Breast epithelium (tissue), 4 donors: Measurements from ENCODE around the gene P3H1. TPM values are rescaled to one million over a fixed set of nuclear protein-coding genes. Genes with fewer than 3 reads are reported as not detected.
A peak's percentile ranks its signal among the peaks of the same experiment; 100 is the strongest.

Source experiments
- DNase-seq, 2 donors: peaks; one replicate each; pipeline ENCODE4 v3.0.0-alpha.2; 2019; ENCODE audit warnings: low spot score in 2 of 2
- H3K27ac ChIP-seq, 2 donors: fragments of 200-600 bp; sonication (generic) in 1 of 2; one replicate each; pipeline ENCODE4 v1.5.1; 2016 to 2019; ENCODE audit warnings: mild to moderate bottlenecking in 1 of 2
- H3K27me3 ChIP-seq, 2 donors: fragments of 200-600 bp; sonication (generic) in 1 of 2; one replicate each; pipeline versions ENCODE4 v1.5.1 to v1.6.0; 2017 to 2019; ENCODE audit warnings: control low read depth in 1 of 2, mild to moderate bottlenecking in 1 of 2
- H3K36me3 ChIP-seq: fragments of 200-600 bp; one replicate; pipeline ENCODE4 v1.5.1; 2019
- H3K4me1 ChIP-seq, 2 donors: fragments of 200-600 bp; sonication (generic); one replicate each; pipeline ENCODE4 v1.5.1; 2016 to 2019; ENCODE audit warnings: control low read depth in 1 of 2
- H3K4me3 ChIP-seq, 3 donors: fragments of 200-600 bp; sonication (generic); 1 replicate in 2 of 3; 2 replicates in 1 of 3; pipeline ENCODE4 v1.5.1; 2016 to 2019; ENCODE audit warnings: mild to moderate bottlenecking in 3 of 3, moderate library complexity in 2 of 3
- H3K9me3 ChIP-seq, 2 donors: fragments of 200-600 bp; sonication (generic) in 1 of 2; one replicate each; pipeline ENCODE4 v1.5.1; 2016 to 2019; ENCODE audit warnings: control low read depth in 1 of 2
- CTCF ChIP-seq, 3 donors: fragments of 450-650 bp; IDR thresholded peaks; one replicate each; pipeline ENCODE4 v1.5.1; 2016 to 2017; ENCODE audit warnings: antibody characterized with exemption in 3 of 3, mild to moderate bottlenecking in 3 of 3, moderate library complexity in 3 of 3
- POLR2A ChIP-seq: fragments of 450-650 bp; IDR thresholded peaks from one replicate; pipeline ENCODE4 v1.6.1; 2016; ENCODE audit warnings: antibody characterized with exemption, mild to moderate bottlenecking, moderate library complexity
- POLR2AphosphoS5 ChIP-seq, 3 donors: sonication (generic); formaldehyde crosslinking; IDR thresholded peaks; one replicate each; pipeline ENCODE4 v1.6.1; 2017; ENCODE audit warnings: antibody characterized with exemption in 3 of 3
- intact Hi-C: fragments of 100-400 bp; cut with DNase I; formaldehyde crosslinking; loops from one replicate; pipeline ENCODE4 v1.15.1; 2023; ENCODE audit warnings: low total_unique reads
- total RNA-seq, 3 donors: library from RNA; depleted of rRNA; stranded (reverse); fragments of >200 nt; gene quantifications; one replicate each; pipeline ENCODE4 v1.1.0, GENCODE V29; 2016

Gene P3H1
- total RNA-seq, 3 donors from 2014 or later, result 23.1 to 34.9 (median 34.4) TPM

GRCh38 chr1:42806171-42806570, 39.3 kb upstream of the P3H1 start:
- Histone ChIP-seq H3K36me3 (no peaks in the 10 kb centered on the region), H3K27ac (no peak overlapping the region), H3K27me3 (no peaks in the 10 kb centered on the region), H3K9me3 (no peaks in the 10 kb centered on the region), H3K4me1 (no peaks in the 10 kb centered on the region), H3K4me3 (no peak overlapping the region)
- intact Hi-C loops, result no loop called here
- TF ChIP-seq POLR2AphosphoS5 (IDR thresholded peaks at IDR 0.05) (no peak), POLR2A (no peak), CTCF (IDR thresholded peaks at IDR 0.05) (no peak)
- DNase-seq, result no peak

GRCh38 chr1:42801832-42802473, 35.1 kb upstream of the P3H1 start:
- no peak for TF ChIP-seq POLR2A
- no peak for TF ChIP-seq POLR2AphosphoS5 (IDR thresholded peaks at IDR 0.05)
- TF ChIP-seq CTCF (IDR thresholded peaks at IDR 0.05), result no peak
- intact Hi-C loops, result no loop called here
- H3K36me3 ChIP-seq, result no peaks in the 10 kb centered on the region
- H3K4me3 ChIP-seq, result no peak overlapping the region
- H3K9me3 ChIP-seq, result no peaks in the 10 kb centered on the region
- no peak for DNase-seq
- H3K4me1 ChIP-seq, result no peaks in the 10 kb centered on the region
- H3K27ac ChIP-seq, result no peak overlapping the region
- no peaks in the 10 kb centered on the region for H3K27me3 ChIP-seq

GRCh38 chr1:42797979-42798378, 31.2 kb upstream of the P3H1 start:
- intact Hi-C loops, result no loop called here
- no peaks in the 10 kb centered on the region for H3K27me3 ChIP-seq
- H3K4me3 ChIP-seq, result no peak overlapping the region
- H3K27ac ChIP-seq, result no peak overlapping the region
- TF ChIP-seq POLR2AphosphoS5 (IDR thresholded peaks at IDR 0.05) (no peak), POLR2A (no peak), CTCF (IDR thresholded peaks at IDR 0.05) (no peak)
- no peak for DNase-seq
- no peaks in the 10 kb centered on the region for H3K36me3 ChIP-seq
- no peaks in the 10 kb centered on the region for H3K4me1 ChIP-seq
- no peaks in the 10 kb centered on the region for H3K9me3 ChIP-seq

- Histone ChIP-seq H3K27ac (no peak overlapping the region), H3K27me3 (no peaks in the 10 kb centered on the region), H3K4me1 (no peaks in the 10 kb centered on the region), H3K9me3 (no peaks in the 10 kb centered on the region), H3K36me3 (no peaks in the 10 kb centered on the region), H3K4me3 (no peak overlapping the region)
- TF ChIP-seq POLR2AphosphoS5 (IDR thresholded peaks at IDR 0.05), result no peak
- no peak for TF ChIP-seq POLR2A
- TF ChIP-seq CTCF (IDR thresholded peaks at IDR 0.05), result no peak
- intact Hi-C loops, result no loop called here
- no peak for DNase-seq
Observed at GRCh38 chr1:42797414-42797813, 30.6 kb upstream of the P3H1 start.

GRCh38 chr1:42793824-42794223, 27.0 kb upstream of the P3H1 start:
- H3K9me3 ChIP-seq, result no peaks in the 10 kb centered on the region
- H3K27me3 ChIP-seq, result no peaks in the 10 kb centered on the region
- no peaks in the 10 kb centered on the region for H3K4me1 ChIP-seq
- no peak overlapping the region for H3K4me3 ChIP-seq
- H3K27ac ChIP-seq, result peak overlapping the region in 1 of 2 donors; percentile 30
- no peaks in the 10 kb centered on the region for H3K36me3 ChIP-seq
- TF ChIP-seq CTCF (IDR thresholded peaks at IDR 0.05) (no peak), POLR2AphosphoS5 (IDR thresholded peaks at IDR 0.05) (no peak), POLR2A (no peak)
- no peak for DNase-seq
- intact Hi-C loops, result no loop called here
